Measurements from ENCODE around the gene AP4B1.
"Not testable (repeated sequence)": the region's sequence is repeated elsewhere in the genome, so short reads cannot be mapped to it uniquely, and the experiment has no call there.

AP4B1 gene

GRCh38 chr1:113904674-113905434 lies at the start of gene AP4B1, which contains the start of gene DCLRE1B:
TSS of gene AP4B1 (minus strand) at chr1:113904799. CDS start at chr1:113904717, 82 bp downstream.
TSS of gene DCLRE1B (plus strand) at chr1:113905326. CDS start at chr1:113905587, 261 bp downstream.
- DNase-seq (ENCODE audit: low spot score), result peak; percentile 99
- H3K9me3 Mint-ChIP-seq, result no peaks in the 10 kb centered on the region
- H3K27ac Mint-ChIP-seq, result peak within 1 kb of the TSS; percentile 99
- peaks cover 47% of the 10 kb centered on the region for H3K4me1 Mint-ChIP-seq (ENCODE audit: low read depth)
- no peaks in the 10 kb centered on the region for H3K27me3 Mint-ChIP-seq (ENCODE audit: low read depth)
- peaks cover 49% of the 10 kb centered on the region for H3K36me3 Mint-ChIP-seq (ENCODE audit: low read depth)
- peak within 1 kb of the TSS; percentile 93 for H3K4me3 Mint-ChIP-seq

- Mint-ChIP-seq H3K36me3 (ENCODE audit: low read depth) (peaks cover 37% of the 10 kb centered on the region), H3K27ac (no peak overlapping the region), H3K4me1 (ENCODE audit: low read depth) (peaks cover 39% of the 10 kb centered on the region), H3K4me3 (no peak overlapping the region), H3K27me3 (ENCODE audit: low read depth) (no peaks in the 10 kb centered on the region), H3K9me3 (no peaks in the 10 kb centered on the region)
- DNase-seq (ENCODE audit: low spot score), result no peak
These were observed 47.1 kb upstream of the AP4B1 start for GRCh38 chr1:113951719-113952118.

GRCh38 chr1:113950908-113951307 lies 46.3 kb upstream of the AP4B1 start:
- Mint-ChIP-seq H3K27ac (no peak overlapping the region), H3K4me3 (no peak overlapping the region), H3K4me1 (ENCODE audit: low read depth) (peaks cover 45% of the 10 kb centered on the region), H3K9me3 (no peaks in the 10 kb centered on the region), H3K36me3 (ENCODE audit: low read depth) (peaks cover 35% of the 10 kb centered on the region), H3K27me3 (ENCODE audit: low read depth) (no peaks in the 10 kb centered on the region)
- no peak for DNase-seq (ENCODE audit: low spot score)

GRCh38 chr1:113949007-113949406 lies 44.4 kb upstream of the AP4B1 start:
- no peaks in the 10 kb centered on the region for H3K9me3 Mint-ChIP-seq
- H3K4me1 Mint-ChIP-seq (ENCODE audit: low read depth), result peaks cover 45% of the 10 kb centered on the region
- no peak overlapping the region for H3K27ac Mint-ChIP-seq
- no peaks in the 10 kb centered on the region for H3K27me3 Mint-ChIP-seq (ENCODE audit: low read depth)
- H3K36me3 Mint-ChIP-seq (ENCODE audit: low read depth), result peaks cover 33% of the 10 kb centered on the region
- no peak for DNase-seq (ENCODE audit: low spot score)
- no peak overlapping the region for H3K4me3 Mint-ChIP-seq

GRCh38 chr1:113948151-113948550 lies 43.6 kb upstream of the AP4B1 start:
- Mint-ChIP-seq H3K4me1 (ENCODE audit: low read depth) (peaks cover 48% of the 10 kb centered on the region), H3K36me3 (ENCODE audit: low read depth) (peaks cover 35% of the 10 kb centered on the region), H3K27ac (peak overlapping the region; percentile 71)
- H3K4me3 Mint-ChIP-seq; H3K9me3 Mint-ChIP-seq; H3K27me3 Mint-ChIP-seq (ENCODE audit: low read depth); DNase-seq (ENCODE audit: low spot score): not testable (repeated sequence)

- Mint-ChIP-seq H3K27me3 (ENCODE audit: low read depth) (no peaks in the 10 kb centered on the region), H3K9me3 (no peaks in the 10 kb centered on the region), H3K36me3 (ENCODE audit: low read depth) (peaks cover 36% of the 10 kb centered on the region), H3K27ac (peak overlapping the region; percentile 82), H3K4me3 (peak overlapping the region; percentile 72), H3K4me1 (ENCODE audit: low read depth) (peaks cover 49% of the 10 kb centered on the region)
- no peak for DNase-seq (ENCODE audit: low spot score)
These were observed 42.9 kb upstream of the AP4B1 start for GRCh38 chr1:113947388-113948107.

GRCh38 chr1:113946678-113947387 lies 42.2 kb upstream of the AP4B1 start:
- no peaks in the 10 kb centered on the region for H3K9me3 Mint-ChIP-seq
- no peaks in the 10 kb centered on the region for H3K27me3 Mint-ChIP-seq (ENCODE audit: low read depth)
- H3K27ac Mint-ChIP-seq, result peak overlapping the region; percentile 82
- H3K36me3 Mint-ChIP-seq (ENCODE audit: low read depth), result peaks cover 38% of the 10 kb centered on the region
- no peak for DNase-seq (ENCODE audit: low spot score)
- H3K4me1 Mint-ChIP-seq (ENCODE audit: low read depth), result peaks cover 52% of the 10 kb centered on the region
- peak overlapping the region; percentile 72 for H3K4me3 Mint-ChIP-seq

GRCh38 chr1:113946112-113946511 lies 41.5 kb upstream of the AP4B1 start:
- peaks cover 38% of the 10 kb centered on the region for H3K36me3 Mint-ChIP-seq (ENCODE audit: low read depth)
- no peak for DNase-seq (ENCODE audit: low spot score)
- peak overlapping the region; percentile 23 for H3K27ac Mint-ChIP-seq
- no peaks in the 10 kb centered on the region for H3K27me3 Mint-ChIP-seq (ENCODE audit: low read depth)
- peak overlapping the region; percentile 17 for H3K4me3 Mint-ChIP-seq
- peaks cover 50% of the 10 kb centered on the region for H3K4me1 Mint-ChIP-seq (ENCODE audit: low read depth)
- no peaks in the 10 kb centered on the region for H3K9me3 Mint-ChIP-seq

- Mint-ChIP-seq H3K27ac (no peak overlapping the region), H3K9me3 (no peaks in the 10 kb centered on the region), H3K4me1 (ENCODE audit: low read depth) (peaks cover 58% of the 10 kb centered on the region), H3K36me3 (ENCODE audit: low read depth) (peaks cover 46% of the 10 kb centered on the region), H3K27me3 (ENCODE audit: low read depth) (no peaks in the 10 kb centered on the region), H3K4me3 (no peak overlapping the region)
- no peak for DNase-seq (ENCODE audit: low spot score)
These were observed 40.7 kb upstream of the AP4B1 start for GRCh38 chr1:113945329-113945728.

GRCh38 chr1:113943028-113943811 lies 38.6 kb upstream of the AP4B1 start:
- Mint-ChIP-seq H3K27ac (no peak overlapping the region), H3K27me3 (ENCODE audit: low read depth) (no peaks in the 10 kb centered on the region), H3K4me1 (ENCODE audit: low read depth) (peaks cover 67% of the 10 kb centered on the region), H3K9me3 (no peaks in the 10 kb centered on the region), H3K36me3 (ENCODE audit: low read depth) (peaks cover 47% of the 10 kb centered on the region), H3K4me3 (no peak overlapping the region)
- no peak for DNase-seq (ENCODE audit: low spot score)

- no peaks in the 10 kb centered on the region for H3K27me3 Mint-ChIP-seq (ENCODE audit: low read depth)
- H3K36me3 Mint-ChIP-seq (ENCODE audit: low read depth), result peaks cover 50% of the 10 kb centered on the region
- no peaks in the 10 kb centered on the region for H3K9me3 Mint-ChIP-seq
- no peak for DNase-seq (ENCODE audit: low spot score)
- peak overlapping the region; percentile 16 for H3K27ac Mint-ChIP-seq
- H3K4me1 Mint-ChIP-seq (ENCODE audit: low read depth), result peaks cover 70% of the 10 kb centered on the region
- H3K4me3 Mint-ChIP-seq, result no peak overlapping the region
These were observed 37.9 kb upstream of the AP4B1 start for GRCh38 chr1:113942527-113942926.

GRCh38 chr1:113941245-113941559 lies 36.6 kb upstream of the AP4B1 start:
- Mint-ChIP-seq H3K4me3 (peak overlapping the region; percentile 82), H3K27ac (peak overlapping the region; percentile 80), H3K9me3 (no peaks in the 10 kb centered on the region), H3K4me1 (ENCODE audit: low read depth) (peaks cover 64% of the 10 kb centered on the region), H3K36me3 (ENCODE audit: low read depth) (peaks cover 53% of the 10 kb centered on the region), H3K27me3 (ENCODE audit: low read depth) (no peaks in the 10 kb centered on the region)
- DNase-seq (ENCODE audit: low spot score), result no peak

GRCh38 chr1:113940365-113941244 lies 36.0 kb upstream of the AP4B1 start:
- H3K36me3 Mint-ChIP-seq (ENCODE audit: low read depth), result peaks cover 52% of the 10 kb centered on the region
- H3K4me1 Mint-ChIP-seq (ENCODE audit: low read depth), result peaks cover 63% of the 10 kb centered on the region
- no peaks in the 10 kb centered on the region for H3K27me3 Mint-ChIP-seq (ENCODE audit: low read depth)
- peak overlapping the region; percentile 82 for H3K4me3 Mint-ChIP-seq
- DNase-seq (ENCODE audit: low spot score), result peak; percentile 57
- peak overlapping the region; percentile 80 for H3K27ac Mint-ChIP-seq
- H3K9me3 Mint-ChIP-seq, result no peaks in the 10 kb centered on the region

Measured in T-helper 2 cell treated with Interferon-gamma antibody and Interleukin-4, amounts not matched to agents 5 μg/mL and 100 μg/mL, for 36 hours (primary cell).